ENCODE data around the gene GRAMD1B. TPM values are rescaled to one million over a fixed set of nuclear protein-coding genes. Genes with fewer than 3 reads are reported as not detected.

Gene GRAMD1B
- total RNA-seq, 4 donors from 2014 or later = 0.61 to 1.7 (median 1.1) TPM

DNA sequence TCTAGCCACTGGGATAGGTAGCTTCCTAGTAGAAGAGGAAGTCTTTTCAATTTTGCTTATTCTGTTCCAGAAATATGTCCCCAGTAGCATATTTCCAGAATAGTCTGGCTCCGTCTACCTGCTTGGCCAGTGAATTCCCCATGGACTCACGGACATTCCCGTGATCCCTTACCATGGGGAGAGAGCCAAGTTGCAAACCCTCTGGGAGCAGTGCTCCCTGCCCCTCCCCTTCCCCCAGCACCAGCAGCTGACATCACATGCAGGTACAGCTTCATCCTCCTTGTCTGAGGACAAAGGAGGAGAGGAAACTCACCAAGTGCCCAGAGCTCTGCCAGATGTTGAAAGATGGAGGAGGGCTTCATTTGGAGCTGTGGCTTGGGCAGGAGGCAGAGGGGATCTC lies 61.2 kb downstream of the GRAMD1B start:
- intact Hi-C loops (cut with DNase I) = no loop called here
- 69 to 82% methylated on average over 3 of the region's 3 CpGs for WGBS, 2 donors
- H3K27me3 ChIP-seq = no peaks in the 10 kb centered on the region

DNA sequence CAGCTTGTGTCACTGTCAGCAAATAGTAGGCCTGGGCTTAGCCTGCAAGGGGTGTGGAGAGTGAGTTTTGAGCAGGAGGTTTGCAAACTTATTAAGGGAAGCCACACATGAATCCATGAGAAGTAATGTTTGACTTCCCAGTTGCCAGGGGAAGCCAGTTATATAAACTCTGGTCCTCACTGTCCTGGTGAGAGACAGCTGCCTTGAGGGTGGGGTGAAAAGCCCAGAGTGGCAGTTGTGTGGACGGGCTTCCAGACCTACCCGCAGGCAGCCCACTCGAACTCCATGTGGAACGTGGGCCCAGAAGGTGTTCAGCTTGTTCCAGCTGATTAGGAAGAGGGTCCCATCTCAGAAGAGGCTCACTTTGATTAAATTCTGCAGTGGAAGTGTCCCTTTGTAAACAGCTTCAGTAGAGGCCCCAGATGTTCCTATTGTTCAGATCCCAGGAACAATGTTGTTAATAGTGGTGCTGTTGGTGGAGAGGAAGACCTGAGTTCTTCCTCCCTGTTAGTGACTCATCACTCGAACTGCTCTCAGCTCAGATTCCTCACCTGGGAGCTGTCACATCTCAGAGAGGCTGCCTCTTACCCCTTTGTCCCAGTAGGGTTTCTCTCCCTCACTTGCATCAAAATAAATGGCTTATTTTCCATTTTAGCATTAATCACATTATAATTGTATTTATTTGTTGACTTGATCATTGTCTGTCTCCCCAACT lies 63.4 kb downstream of the GRAMD1B start:
- Histone ChIP-seq H3K9me3 (no peaks in the 10 kb centered on the region), H3K27me3 (peaks cover 0 to 3% (median 0%) of the 10 kb centered on the region in 4 donors), H3K4me3 (no peak overlapping the region), H3K4me1 (no peaks in the 10 kb centered on the region), H3K27ac (no peak overlapping the region), H3K36me3 (no peaks in the 10 kb centered on the region)
- WGBS, 2 donors = 74 to 81% methylated on average over 4 to 5 of the region's 5 CpGs
- TF ChIP-seq, protein P1, sequence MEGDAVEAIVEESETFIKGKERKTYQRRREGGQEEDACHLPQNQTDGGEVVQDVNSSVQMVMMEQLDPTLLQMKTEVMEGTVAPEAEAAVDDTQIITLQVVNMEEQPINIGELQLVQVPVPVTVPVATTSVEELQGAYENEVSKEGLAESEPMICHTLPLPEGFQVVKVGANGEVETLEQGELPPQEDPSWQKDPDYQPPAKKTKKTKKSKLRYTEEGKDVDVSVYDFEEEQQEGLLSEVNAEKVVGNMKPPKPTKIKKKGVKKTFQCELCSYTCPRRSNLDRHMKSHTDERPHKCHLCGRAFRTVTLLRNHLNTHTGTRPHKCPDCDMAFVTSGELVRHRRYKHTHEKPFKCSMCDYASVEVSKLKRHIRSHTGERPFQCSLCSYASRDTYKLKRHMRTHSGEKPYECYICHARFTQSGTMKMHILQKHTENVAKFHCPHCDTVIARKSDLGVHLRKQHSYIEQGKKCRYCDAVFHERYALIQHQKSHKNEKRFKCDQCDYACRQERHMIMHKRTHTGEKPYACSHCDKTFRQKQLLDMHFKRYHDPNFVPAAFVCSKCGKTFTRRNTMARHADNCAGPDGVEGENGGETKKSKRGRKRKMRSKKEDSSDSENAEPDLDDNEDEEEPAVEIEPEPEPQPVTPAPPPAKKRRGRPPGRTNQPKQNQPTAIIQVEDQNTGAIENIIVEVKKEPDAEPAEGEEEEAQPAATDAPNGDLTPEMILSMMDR (IDR thresholded peaks at IDR 0.05) = no peak
- no peak for TF ChIP-seq POLR2A (IDR thresholded peaks at IDR 0.05)
- DNase-seq = no peak
- intact Hi-C loops (cut with DNase I) = no loop called here

More for the DNA sequence above, 61.2 kb downstream of the GRAMD1B start:
- no peaks in the 10 kb centered on the region for H3K9me3 ChIP-seq
- H3K27ac ChIP-seq = no peak overlapping the region
- H3K4me1 ChIP-seq = no peaks in the 10 kb centered on the region
- TF ChIP-seq POLR2A (IDR thresholded peaks at IDR 0.05) = no peak
- TF ChIP-seq, protein P1 (IDR thresholded peaks at IDR 0.05) = no peak
- no peak overlapping the region for H3K4me3 ChIP-seq
- DNase-seq = no peak
- H3K36me3 ChIP-seq = no peaks in the 10 kb centered on the region

DNA sequence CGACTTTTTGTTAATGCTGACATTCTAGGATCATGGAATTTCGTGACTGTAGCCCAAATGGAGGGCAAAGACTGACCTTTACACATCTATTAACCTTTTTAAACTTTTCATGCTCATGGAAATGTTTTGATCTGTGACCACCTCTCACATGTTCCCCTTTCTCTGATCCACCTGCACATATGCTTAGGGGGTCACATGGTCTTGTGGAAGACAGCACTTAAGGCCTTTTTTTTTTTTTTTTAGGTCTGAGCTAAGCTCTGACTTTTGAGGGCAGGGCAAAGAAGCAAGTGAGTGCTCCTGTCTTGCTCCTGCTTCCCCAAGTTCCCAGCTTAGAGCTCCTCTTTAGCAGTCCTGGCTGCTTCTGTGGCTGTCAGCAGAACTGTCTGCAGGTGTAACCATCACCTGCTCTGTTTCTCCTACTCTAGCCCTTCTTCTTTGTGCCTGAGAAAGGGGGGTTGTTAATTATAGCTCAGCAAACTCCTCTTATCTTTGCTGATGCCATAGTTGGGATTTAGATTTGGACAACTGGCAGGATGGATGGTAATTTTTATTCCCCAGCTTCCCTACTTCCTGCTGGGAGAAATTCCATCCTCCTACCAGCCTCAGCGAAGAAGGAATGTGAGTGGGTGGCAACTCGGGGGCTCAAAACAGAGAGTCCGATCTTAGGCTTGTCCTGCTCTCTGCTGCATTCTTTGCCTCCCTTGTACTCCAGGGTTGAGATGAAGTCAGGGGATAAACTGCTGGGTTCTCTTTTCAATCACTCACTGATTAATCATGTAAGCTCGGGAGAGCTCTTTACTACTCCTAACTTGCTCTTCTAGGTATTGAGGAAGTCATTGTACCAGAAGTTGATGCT lies 64.4 kb downstream of the GRAMD1B start:
- no peak for DNase-seq
- no peak overlapping the region for H3K27ac ChIP-seq
- no peak overlapping the region for H3K4me3 ChIP-seq
- 50 to 53% methylated on average over 6 of the region's 6 CpGs for WGBS, 2 donors
- no peaks in the 10 kb centered on the region for H3K9me3 ChIP-seq
- no peak for TF ChIP-seq POLR2A (IDR thresholded peaks at IDR 0.05)
- TF ChIP-seq, protein P1 (IDR thresholded peaks at IDR 0.05) = no peak
- peaks cover 0 to 3% (median 0%) of the 10 kb centered on the region in 4 donors for H3K27me3 ChIP-seq
- no peaks in the 10 kb centered on the region for H3K36me3 ChIP-seq
- no peaks in the 10 kb centered on the region for H3K4me1 ChIP-seq
- intact Hi-C loops (cut with DNase I) = no loop called here

DNA sequence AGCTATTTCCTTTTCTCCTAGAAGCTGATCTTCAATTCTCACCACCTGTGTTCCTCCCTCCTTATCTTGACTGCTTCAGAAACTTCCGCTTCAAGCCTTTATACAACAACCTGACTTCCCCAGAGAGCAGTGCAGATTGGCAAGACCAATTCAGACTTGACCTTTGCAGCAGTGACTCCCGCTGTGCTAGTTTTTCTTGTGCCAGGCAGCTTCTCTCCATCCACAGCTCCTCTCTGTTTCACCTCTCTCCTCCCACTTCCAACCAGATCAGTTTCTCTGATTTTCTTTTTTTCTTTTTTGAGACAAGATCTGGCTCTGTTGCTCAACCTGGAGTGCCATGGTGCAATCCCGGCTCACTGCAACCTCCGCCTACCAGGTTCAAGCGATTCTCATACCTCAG lies 74.3 kb downstream of the GRAMD1B start:
- TF ChIP-seq POLR2A (IDR thresholded peaks at IDR 0.05) = no peak
- TF ChIP-seq, protein P1 (IDR thresholded peaks at IDR 0.05) = no peak
- H3K27ac ChIP-seq = no peak overlapping the region
- no peaks in the 10 kb centered on the region for H3K27me3 ChIP-seq
- no peaks in the 10 kb centered on the region for H3K4me1 ChIP-seq
- H3K9me3 ChIP-seq = no peaks in the 10 kb centered on the region
- intact Hi-C loops (cut with DNase I) = no loop called here
- no peak for DNase-seq
- no peak overlapping the region for H3K4me3 ChIP-seq
- H3K36me3 ChIP-seq = no peaks in the 10 kb centered on the region
- 89 to 94% methylated on average over 5 of the region's 5 CpGs for WGBS, 2 donors

Data from esophagus squamous epithelium (tissue), 5 donors.